Activated CD8-positive, alpha-beta memory T cell treated with anti-CD3 and anti-CD28 coated beads for 24 hours (primary cell): ENCODE data around the gene PTRH2.
"Not testable (repeated sequence)": the region's sequence is repeated elsewhere in the genome, so short reads cannot be mapped to it uniquely, and the experiment has no call there.

Source experiments
- DNase-seq: peaks from one replicate; pipeline ENCODE4 v3.0.0-alpha.2; 2020

PTRH2 gene

GRCh38 chr17:59707149-59707970, at the start of gene PTRH2, which contains the start of gene VMP1:
TSS of gene PTRH2 (minus strand) at chr17:59707430. CDS start at chr17:59697978, 9,452 bp downstream.
TSS of gene VMP1 (plus strand) at chr17:59707654. CDS start at chr17:59731447, 23,793 bp downstream.
- DNase-seq: peak; percentile 93

- DNase-seq: no peak
Measured at GRCh38 chr17:59756236-59756818, 49.1 kb upstream of the PTRH2 start.

GRCh38 chr17:59755069-59755468, 47.8 kb upstream of the PTRH2 start:
- not testable (repeated sequence) for DNase-seq

DNA sequence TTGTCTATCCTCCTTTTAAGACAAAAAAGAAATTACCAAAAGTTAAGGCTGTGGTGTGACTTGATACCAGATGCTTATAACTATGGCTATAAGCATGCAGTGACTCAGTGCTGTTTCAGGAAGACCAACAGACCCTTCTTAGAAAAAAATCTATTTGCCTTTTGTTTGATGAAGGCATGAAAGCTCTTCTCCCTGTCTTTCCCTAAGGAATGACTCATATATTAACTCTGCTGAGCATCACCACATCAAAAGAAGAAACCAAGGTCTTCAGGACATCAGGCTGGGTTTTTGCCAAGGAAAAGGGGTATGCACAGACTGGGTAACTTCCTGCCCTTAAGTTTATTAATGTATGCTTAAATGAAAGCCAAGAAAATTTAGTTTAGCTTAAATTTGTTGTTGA, 47.3 kb upstream of the PTRH2 start:
- DNase-seq: no peak

GRCh38 chr17:59753522-59754467, 46.6 kb upstream of the PTRH2 start:
- no peak for DNase-seq

- no peak for DNase-seq
Measured at GRCh38 chr17:59752922-59753321, 45.7 kb upstream of the PTRH2 start.

- no peak for DNase-seq
Measured at GRCh38 chr17:59752446-59752845, 45.2 kb upstream of the PTRH2 start.

GRCh38 chr17:59751955-59752413, 44.8 kb upstream of the PTRH2 start:
- no peak for DNase-seq

- DNase-seq: no peak
Measured at GRCh38 chr17:59748591-59748990, 41.4 kb upstream of the PTRH2 start.

DNA sequence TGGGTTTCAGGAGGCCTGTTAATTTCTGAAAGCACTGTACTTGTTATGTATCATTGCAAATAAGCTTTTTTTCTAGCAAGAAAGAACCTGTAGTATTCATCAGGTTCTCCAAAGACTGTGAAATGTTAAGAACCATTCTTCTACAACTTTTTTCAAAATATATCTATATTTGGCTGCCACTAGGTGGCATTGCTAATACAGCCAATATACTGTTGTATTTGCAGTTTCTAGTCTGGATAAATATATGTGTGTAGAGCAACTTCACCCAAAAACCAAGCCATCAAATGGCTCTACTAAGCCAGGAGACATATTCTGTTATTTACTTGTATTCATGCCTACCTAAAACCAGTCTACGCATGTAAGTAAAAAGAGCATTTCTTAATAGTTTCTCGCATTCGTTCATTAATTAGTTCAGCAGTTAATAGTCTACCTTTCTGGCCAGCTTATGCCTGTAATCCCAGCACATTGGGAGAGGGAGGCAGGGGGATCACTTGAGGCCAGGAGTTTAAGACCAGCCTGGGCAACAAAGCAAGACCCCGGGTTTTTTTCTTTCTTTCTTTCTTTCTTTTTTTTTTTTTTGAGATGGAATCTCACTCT, 39.7 kb upstream of the PTRH2 start:
- no peak for DNase-seq

GRCh38 chr17:59745040-59745439, 37.8 kb upstream of the PTRH2 start:
- no peak for DNase-seq

- no peak for DNase-seq
Measured at GRCh38 chr17:59743842-59744241, 36.6 kb upstream of the PTRH2 start.

DNA sequence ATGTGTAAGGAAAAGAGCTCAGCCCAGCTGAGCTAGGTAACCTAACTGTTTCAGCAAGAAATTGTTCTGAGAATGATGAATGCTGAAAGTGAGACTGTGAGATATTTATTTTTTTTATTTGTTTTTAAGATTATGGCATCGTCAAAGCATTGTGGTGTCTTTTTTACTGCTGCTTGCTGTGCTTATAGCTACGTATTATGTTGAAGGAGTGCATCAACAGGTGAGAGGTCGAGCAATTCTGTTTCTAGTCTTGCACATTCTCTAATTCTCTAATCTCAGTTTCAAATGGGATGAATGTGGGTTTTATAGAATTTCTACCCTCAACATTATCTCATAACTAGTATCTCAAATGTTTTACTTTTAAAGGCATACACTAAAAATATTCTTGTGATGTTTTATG, 30.1 kb upstream of the PTRH2 start:
- no peak for DNase-seq

DNA sequence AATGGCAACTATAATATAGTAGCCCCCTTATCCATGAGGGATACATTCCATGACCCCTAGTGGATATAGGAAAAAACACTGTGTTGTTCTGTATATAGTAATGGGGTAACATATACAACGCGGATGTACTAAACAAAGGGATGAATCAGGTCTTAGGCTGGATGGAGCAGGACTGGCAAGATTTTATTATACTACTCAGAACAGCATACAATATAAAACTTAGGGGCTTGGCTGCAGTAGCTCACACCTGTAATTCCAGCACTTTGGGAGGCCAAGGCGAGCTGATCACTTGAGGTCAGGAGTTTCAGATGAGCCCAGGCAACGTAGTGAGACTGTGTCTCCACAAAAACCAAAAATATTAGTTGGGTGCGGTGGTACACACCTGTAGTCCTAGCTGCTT, 27.0 kb upstream of the PTRH2 start:
- no peak for DNase-seq

- no peak for DNase-seq
Measured at GRCh38 chr17:59733697-59734096, 26.5 kb upstream of the PTRH2 start.

- no peak for DNase-seq
Measured at GRCh38 chr17:59730268-59730834, 23.1 kb upstream of the PTRH2 start.

- no peak for DNase-seq
Measured at GRCh38 chr17:59727817-59728533, 20.7 kb upstream of the PTRH2 start.

DNA sequence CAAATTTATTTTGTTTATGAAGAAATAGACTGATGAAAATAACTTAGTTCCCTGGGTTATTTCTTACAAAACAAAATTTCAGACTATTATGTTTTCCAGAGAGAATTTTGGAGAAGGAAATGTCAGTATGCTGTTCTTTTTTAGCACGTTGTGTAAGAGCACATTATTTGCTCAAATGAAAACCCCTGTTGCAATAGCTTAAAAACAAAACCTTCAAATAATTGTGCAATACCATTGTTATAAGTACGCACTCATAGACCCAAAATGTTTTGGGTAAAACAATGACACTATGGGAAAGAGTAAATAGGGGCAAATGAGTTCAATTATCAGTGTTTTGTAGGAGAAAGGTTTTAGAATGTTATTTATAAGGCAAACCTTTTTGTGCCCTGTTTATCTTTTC, 18.5 kb upstream of the PTRH2 start:
- DNase-seq: no peak

DNA sequence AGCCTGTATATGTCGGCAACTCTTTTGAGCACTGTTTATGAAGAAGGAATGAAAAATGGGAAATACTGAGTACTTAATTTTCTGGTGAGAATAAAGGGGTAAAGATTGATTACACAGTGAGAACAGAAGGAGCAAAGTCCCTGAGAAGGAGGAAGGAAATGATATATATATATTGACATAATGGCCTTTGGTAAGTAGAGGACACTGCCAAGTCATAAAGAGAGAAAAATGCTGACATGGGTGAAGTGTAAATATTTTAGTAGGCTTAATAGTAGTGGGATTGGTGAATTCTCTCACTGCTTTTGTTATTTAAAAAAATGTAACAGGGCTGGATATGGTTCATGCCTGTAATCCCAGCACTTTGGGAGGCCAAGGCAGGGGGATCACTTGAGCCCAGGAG, 16.4 kb upstream of the PTRH2 start:
- DNase-seq: no peak

GRCh38 chr17:59723041-59723440, 15.8 kb upstream of the PTRH2 start:
- DNase-seq: no peak

- no peak for DNase-seq
Measured at GRCh38 chr17:59722623-59723022, 15.4 kb upstream of the PTRH2 start.

DNA sequence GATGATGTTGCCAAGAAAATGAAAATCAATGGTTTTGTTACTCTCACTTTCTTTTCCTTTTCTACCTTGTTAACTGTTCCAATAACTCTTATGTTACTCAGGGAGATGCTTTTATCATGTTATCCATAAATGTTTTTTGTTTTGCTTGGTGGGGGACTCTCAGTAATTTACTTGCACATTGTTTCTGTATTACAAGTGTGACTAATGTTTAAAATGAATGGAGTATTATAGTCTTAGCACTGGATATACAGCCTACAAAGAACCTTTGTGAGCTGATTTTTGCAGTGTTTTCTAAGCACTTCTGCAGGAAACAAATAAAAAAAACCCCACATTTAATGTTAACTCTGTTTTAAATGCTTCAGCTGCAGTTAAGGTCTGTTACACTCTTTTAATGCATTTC, 12.3 kb upstream of the PTRH2 start:
- no peak for DNase-seq
